ENCODE results near the gene CFAP74.

DNA sequence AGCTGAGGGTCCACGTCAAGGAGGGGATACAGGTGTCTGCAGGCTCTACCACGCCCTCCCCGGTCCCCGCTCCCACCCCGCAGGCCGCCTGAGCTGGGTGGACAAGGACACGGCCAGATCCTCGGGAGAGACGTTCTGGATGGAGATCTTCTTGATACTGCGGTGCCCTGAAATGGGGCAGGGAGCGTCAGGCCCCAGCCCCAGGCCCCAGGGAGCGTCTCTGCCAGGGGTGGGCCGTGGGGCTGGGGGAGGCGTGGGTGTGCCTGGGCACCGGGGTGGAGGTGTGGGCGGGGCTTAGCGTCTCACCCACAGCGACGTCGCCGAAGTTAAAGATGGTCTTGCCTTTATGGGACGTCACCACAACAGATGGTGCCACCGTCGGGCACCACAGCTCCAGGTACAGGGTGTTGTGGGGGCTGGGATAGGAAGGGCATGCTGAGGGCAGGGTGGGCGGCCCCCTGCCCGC lies 77.2 kb downstream of the CFAP74 start:
- TF ChIP-seq CTCF (conservative IDR thresholded peaks at IDR 0.05; ENCODE audit: low read depth, low read length) (no peak), EZH2 (IDR thresholded peaks at IDR 0.05; ENCODE audit: low read length, unreplicated experiment) (no peak), EZH2phosphoT487 (IDR thresholded peaks at IDR 0.05; ENCODE audit: borderline replicate concordance, low read length) (no peak)

All from PC-3 (cell line).